HG02885 (cell line): ENCODE measurements around the gene SPG7.

ENCODE experiments used
- ATAC-seq: cut with Tn5 transposase; IDR thresholded peaks from one replicate; pipeline ENCODE4 v1.9.1; 2021; ENCODE audit warnings: mild to moderate bottlenecking; ENCODE audit not compliant: unreplicated experiment, poor library complexity

SPG7 gene

GRCh38 chr16:89510526-89510925 lies 2.3 kb downstream of the SPG7 start:
- ATAC-seq: no peak

DNA sequence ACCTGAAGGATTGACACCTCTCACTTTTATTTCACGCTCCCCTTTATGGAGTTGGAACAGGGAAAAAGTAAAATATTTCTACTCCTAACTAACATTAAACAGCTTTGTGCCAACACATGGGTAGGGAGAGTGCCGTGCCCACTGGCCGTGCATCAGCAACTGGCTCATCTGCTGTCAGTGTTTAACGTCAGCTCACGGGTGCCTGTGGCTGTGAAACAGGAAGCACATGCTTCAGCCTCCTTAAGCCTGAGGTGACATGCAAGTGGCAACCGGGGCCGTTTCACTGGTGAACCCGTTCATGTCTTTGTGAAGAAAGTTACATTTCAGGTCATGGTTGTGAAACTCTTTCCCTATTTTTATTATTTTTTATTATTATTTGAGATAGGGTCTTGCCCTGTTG lies 3.2 kb downstream of the SPG7 start:
- no peak for ATAC-seq

DNA sequence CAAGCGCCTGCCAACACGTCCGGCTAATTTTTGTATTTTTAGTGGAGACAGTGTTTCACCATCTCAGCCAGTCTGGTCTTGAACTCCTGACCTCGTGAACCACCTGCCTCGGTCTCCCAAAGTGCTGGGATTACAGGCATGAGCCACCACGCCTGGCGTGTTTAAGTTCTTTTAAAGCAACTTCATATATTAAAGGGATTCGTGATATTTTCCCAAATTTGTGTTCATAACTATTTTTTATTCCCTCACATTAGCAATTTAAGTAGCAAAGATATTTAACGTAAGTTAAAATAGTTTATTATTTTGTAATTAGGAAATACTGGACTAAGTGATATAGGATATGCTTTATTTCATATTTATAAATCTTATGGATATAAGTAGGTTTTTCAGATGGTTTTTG lies 4.2 kb downstream of the SPG7 start:
- no peak for ATAC-seq

- ATAC-seq: no peak
These were observed 8.9 kb downstream of the SPG7 start for GRCh38 chr16:89517128-89517527.

- ATAC-seq: no peak
These were observed 11.7 kb downstream of the SPG7 start for GRCh38 chr16:89519881-89520280.

GRCh38 chr16:89522287-89522686 lies 14.1 kb downstream of the SPG7 start:
- no peak for ATAC-seq

- no peak for ATAC-seq
These were observed 15.6 kb downstream of the SPG7 start for GRCh38 chr16:89523680-89524344.

DNA sequence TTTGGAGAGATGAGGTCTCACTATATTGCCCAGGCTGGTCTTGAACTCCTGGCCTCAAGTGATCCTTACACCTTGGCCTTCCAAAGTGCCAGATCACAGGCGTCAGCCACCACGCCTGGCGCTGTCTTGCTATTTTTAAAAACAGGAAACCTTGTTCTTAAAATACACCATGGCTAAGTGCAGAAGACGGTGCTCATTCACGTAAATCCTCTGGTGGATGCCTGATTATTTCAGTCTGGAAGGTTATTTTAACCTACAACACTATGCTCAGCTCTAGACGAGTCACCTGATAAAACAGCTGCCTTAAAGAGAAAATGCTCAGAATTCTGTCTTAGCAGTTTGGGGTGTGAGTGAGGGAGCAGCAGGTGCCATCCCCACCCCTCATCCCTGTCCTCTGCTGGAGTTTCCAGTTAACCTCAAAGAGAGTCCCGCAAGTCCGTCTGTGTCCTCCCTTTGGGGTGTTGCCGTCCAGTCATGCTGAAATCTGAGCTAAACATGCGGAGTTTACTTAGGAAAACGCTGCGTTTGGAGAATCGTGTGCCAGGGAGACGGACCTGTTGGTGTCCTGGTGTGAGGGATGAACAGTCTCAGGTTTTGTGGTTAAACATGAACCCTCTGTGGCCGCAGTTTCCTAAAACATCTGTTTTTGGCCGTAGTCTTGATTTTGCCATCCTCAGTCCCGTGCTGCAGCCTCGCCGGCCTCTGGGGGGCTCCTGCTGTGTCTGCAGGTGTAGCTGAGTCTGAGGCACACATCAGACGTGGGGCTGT lies 17.1 kb downstream of the SPG7 start:
- ATAC-seq: no peak

DNA sequence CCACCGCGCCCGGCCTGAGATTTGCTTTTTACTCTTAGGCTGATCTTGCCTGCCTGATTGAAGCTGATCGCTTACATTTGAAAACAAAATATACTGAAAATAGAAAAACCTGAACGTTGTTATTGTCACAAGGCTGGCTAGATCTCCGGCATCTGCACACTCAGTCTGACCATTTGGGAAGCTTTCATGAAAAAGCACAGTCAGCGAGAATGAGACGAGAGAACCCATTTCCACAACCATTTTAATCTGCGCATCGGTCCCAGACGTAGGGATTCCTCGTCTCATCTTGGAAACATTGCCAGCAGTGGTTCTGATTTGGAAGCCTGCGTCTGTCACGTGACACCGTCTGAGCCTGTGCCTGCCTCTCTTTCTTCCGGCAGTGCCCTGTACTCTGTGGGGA lies 20.9 kb downstream of the SPG7 start:
- ATAC-seq: no peak

GRCh38 chr16:89530401-89531381 lies 22.5 kb downstream of the SPG7 start:
- ATAC-seq: no peak

- ATAC-seq: no peak
These were observed 23.8 kb downstream of the SPG7 start for GRCh38 chr16:89531821-89532526.

DNA sequence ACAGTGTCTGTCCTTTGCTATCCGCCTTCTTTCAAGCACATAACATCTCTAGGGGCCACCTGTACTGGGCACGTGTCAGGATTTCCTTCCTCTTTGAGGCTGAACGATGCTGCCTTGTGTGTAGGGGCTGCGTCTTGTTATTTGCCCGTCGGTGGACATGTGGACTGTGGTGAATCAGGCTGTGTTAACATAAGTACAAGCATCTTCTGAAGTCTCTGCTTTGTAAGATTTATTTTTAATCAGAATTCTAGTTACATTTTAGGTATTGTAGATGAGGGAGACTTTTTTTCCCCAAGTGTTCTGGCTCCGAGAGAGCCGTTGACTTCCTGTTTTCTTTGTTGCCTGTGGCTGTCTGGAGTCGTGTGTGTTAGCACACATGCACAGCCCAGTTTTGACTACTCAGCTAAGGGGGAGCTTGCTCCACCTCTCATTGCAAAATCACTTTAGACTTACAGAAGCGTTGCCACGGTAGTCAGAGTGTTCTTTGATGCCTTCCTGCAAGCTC lies 26.1 kb downstream of the SPG7 start:
- no peak for ATAC-seq

GRCh38 chr16:89536371-89536770 lies 28.2 kb downstream of the SPG7 start:
- no peak for ATAC-seq

DNA sequence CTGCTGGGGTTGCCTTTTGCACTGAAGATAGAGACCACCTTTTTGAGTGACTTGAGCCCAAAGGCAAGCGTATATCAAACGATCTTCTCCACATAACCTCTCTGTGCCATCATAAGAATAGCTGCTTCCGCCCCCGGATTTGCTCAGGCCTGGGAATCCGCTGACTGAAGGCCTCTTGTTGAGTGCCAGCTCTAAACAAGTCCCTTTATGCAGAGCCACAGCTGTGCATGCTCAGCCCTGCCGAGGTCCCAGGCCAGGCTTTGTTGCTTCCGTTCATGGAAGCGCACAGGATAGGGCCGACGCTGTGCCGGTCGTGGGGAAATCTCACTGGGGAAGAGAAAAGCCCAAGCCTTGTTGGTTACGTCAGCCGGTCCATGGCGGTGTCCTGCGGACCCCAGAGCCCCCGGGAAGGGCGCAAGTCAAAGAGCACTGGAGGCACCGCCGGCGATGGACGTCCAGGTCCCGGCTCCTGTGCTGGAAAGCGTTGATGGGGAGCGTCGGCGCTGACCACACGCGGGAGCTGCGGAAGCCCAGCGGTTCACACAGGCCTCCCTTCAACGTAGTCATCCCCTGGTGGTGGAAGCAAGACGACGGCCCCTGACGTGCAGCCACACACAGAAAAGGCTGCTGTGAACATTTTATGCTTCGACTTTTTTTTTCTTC lies 28.8 kb downstream of the SPG7 start:
- ATAC-seq: no peak

DNA sequence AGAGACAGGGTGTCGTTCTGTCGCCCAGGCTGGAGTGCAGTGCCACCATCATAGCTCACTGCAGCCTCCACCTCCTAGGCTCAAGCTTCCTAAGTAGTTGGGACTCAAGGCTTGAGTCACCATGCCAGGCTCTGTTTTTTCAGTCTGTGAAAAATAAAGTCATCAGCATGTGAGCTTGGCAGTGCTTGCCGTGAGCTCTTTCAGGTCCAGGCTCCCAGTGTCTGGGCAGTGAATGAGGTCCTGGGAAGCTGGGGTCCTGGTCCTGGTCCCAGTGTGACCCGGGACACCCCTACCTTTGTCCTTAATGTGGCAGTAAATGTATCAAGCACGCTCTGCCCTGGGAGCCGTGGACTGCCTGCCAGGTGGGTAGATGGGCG lies 29.3 kb downstream of the SPG7 start:
- ATAC-seq: no peak

DNA sequence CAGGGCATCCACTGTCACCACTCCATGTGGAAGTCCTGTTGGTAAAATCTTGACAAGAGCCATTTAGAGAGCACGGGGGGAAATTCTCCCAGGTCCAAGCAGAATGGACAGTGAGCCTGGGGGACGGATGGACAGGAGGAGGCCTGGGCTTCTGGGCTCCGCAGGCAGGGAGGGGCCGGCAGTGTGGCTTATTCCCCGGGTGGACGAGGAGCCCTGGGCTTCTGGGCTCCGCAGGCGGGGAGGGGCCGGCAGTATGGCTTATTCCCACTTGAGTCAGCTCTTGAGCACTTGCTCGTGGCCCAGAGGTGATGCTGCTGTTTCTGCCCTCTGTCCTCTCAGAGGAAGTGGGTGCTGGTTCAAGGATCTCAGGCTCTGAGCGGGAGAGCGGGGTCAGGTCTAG lies 30.1 kb downstream of the SPG7 start:
- no peak for ATAC-seq

- ATAC-seq: no peak
These were observed 32.4 kb downstream of the SPG7 start for GRCh38 chr16:89540557-89540956.

DNA sequence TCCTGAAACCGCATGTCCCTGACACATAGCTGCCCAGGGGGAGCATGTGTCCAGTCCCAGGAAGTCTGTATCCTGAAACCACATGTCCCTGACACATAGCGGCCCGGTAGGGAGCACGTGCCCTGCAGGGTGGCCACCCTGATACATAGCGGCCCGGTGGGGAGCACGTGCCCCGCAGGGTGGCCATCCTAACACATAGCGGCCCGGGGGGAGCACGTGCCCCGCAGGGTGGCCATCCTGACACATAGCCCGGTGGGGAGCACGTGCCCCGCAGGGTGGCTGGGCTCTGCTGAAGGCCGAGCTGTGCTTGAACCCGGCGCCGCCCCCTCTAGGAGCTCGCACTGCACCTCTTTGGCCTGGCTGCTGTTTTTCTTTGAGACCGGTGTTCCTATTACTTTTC lies 33.6 kb downstream of the SPG7 start:
- no peak for ATAC-seq

GRCh38 chr16:89544113-89544512 lies 35.9 kb downstream of the SPG7 start:
- no peak for ATAC-seq

DNA sequence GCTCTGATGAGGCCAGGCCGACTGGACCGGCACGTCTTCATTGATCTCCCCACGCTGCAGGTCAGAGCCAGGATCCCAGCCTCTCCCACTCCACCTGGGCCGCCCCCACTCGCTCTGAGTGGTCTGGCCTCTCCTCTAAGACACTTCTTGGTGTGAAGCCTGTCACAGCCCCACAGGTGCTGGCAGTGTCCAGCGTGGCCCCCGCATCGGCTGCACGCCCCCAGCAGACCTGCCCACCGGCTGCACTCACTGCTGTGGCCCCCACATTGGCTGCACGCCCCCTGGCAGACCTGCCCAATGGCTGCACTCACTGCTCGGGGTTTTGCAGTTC lies 36.5 kb downstream of the SPG7 start:
- ATAC-seq: no peak
